Esophagus squamous epithelium (tissue), 5 donors: Measurements from ENCODE around the gene AMPH. TPM values are rescaled to one million over a fixed set of nuclear protein-coding genes. Genes with fewer than 3 reads are reported as not detected.
"Not testable (repeated sequence)": the region's sequence is repeated elsewhere in the genome, so short reads cannot be mapped to it uniquely, and the experiment has no call there.

Experiments
- DNase-seq: peaks from one replicate; lab custom pipeline; 2025; lab: John Stamatoyannopoulos, UW
- H3K27ac ChIP-seq, 4 donors: fragments of 200-600 bp; sonication (generic); one replicate each; pipeline ENCODE4 v1.5.1; 2016 to 2019; ENCODE audit warnings: mild to moderate bottlenecking in 1 of 4
- H3K27me3 ChIP-seq, 4 donors: fragments of 200-600 bp; sonication (generic); 1 replicate in 3 of 4; 2 replicates in 1 of 4; pipeline versions ENCODE4 v1.5.1 to v1.6.0; 2017 to 2021; ENCODE audit warnings: antibody characterized with exemption in 1 of 4
- H3K36me3 ChIP-seq, 3 donors: fragments of 200-600 bp; sonication (generic); one replicate each; pipeline ENCODE4 v1.5.1; 2016 to 2019
- H3K4me1 ChIP-seq, 3 donors: fragments of 200-600 bp; sonication (generic); one replicate each; pipeline ENCODE4 v1.5.1; 2017 to 2019
- H3K4me3 ChIP-seq, 4 donors: fragments of 200-600 bp; sonication (generic); 1 replicate in 3 of 4; 2 replicates in 1 of 4; pipeline ENCODE4 v1.5.1; 2016 to 2019; ENCODE audit warnings: mild to moderate bottlenecking in 2 of 4, moderate library complexity in 1 of 4
- H3K9me3 ChIP-seq, 3 donors: fragments of 200-600 bp; sonication (generic); one replicate each; pipeline ENCODE4 v1.5.1; 2016 to 2019
- CTCF ChIP-seq, 6 experiments: fragments of 450-650 bp in 4 of 6; fragments of 200-600 bp in 2 of 6; sonication (generic) in 2 of 6; IDR thresholded peaks; one replicate each; pipeline ENCODE4 v1.5.1; 2016 to 2019; ENCODE audit warnings: antibody characterized with exemption in 6 of 6, mild to moderate bottlenecking in 4 of 6, moderate library complexity in 4 of 6
- POLR2A ChIP-seq, 4 donors: fragments of 450-650 bp; IDR thresholded peaks; one replicate each; pipeline ENCODE4 v1.6.1; 2017; ENCODE audit warnings: antibody characterized with exemption in 4 of 4, mild to moderate bottlenecking in 4 of 4, moderate library complexity in 3 of 4
- WGBS, 2 donors: methylation state at CpG; one replicate each; pipeline ENCODE4 v1.1.5; 2018; 5-methylcytosine and 5-hydroxymethylcytosine counted together
- intact Hi-C: fragments of 100-400 bp; cut with DNase I; formaldehyde crosslinking; loops from one replicate; pipeline ENCODE4 v1.15.0; 2022
- total RNA-seq, 4 donors: library from RNA; depleted of rRNA; stranded (reverse); fragments of >200 nt; gene quantifications; one replicate each; pipeline ENCODE4 v1.1.0, GENCODE V29; 2016
- donor health status: DM: yes; HTN: yes; CAD: no.

Gene AMPH
- total RNA-seq, 4 donors from 2014 or later, result 0.18 to 2.3 (median 1.7) TPM; not detected in 1

- Histone ChIP-seq H3K36me3 (no peaks in the 10 kb centered on the region), H3K4me3 (no peak overlapping the region), H3K27ac (no peak overlapping the region), H3K27me3 (no peaks in the 10 kb centered on the region), H3K4me1 (no peaks in the 10 kb centered on the region), H3K9me3 (peaks cover 0 to 4% (median 0%) of the 10 kb centered on the region in 3 donors)
- 44 to 50% methylated on average over 2 of the region's 2 CpGs for WGBS, 2 donors
- intact Hi-C loops, result no loop called here
- TF ChIP-seq POLR2A (IDR thresholded peaks at IDR 0.05), result no peak
- TF ChIP-seq CTCF (IDR thresholded peaks at IDR 0.05), result no peak
- no peak for DNase-seq
These were observed 38.4 kb downstream of the AMPH start for GRCh38 chr7:38592737-38593288.

- Histone ChIP-seq H3K27me3 (no peaks in the 10 kb centered on the region), H3K9me3 (no peaks in the 10 kb centered on the region), H3K4me3 (no peak overlapping the region), H3K4me1 (no peaks in the 10 kb centered on the region), H3K27ac (no peak overlapping the region), H3K36me3 (no peaks in the 10 kb centered on the region)
- DNase-seq, result no peak
- TF ChIP-seq POLR2A (IDR thresholded peaks at IDR 0.05) (no peak), CTCF (IDR thresholded peaks at IDR 0.05) (no peak)
- WGBS, 2 donors, result 52 to 59% methylated on average over 6 of the region's 6 CpGs
- intact Hi-C loops, result no loop called here
These were observed 45.4 kb downstream of the AMPH start for GRCh38 chr7:38585572-38586354.

- Histone ChIP-seq H3K27ac (no peak overlapping the region), H3K9me3 (no peaks in the 10 kb centered on the region), H3K36me3 (no peaks in the 10 kb centered on the region), H3K27me3 (no peaks in the 10 kb centered on the region), H3K4me3 (no peak overlapping the region), H3K4me1 (no peaks in the 10 kb centered on the region)
- TF ChIP-seq POLR2A (IDR thresholded peaks at IDR 0.05) (no peak), CTCF (IDR thresholded peaks at IDR 0.05) (no peak)
- 53 to 64% methylated on average over 11 of the region's 11 CpGs for WGBS, 2 donors
- no peak for DNase-seq
- intact Hi-C loops, result no loop called here
These were observed 46.5 kb downstream of the AMPH start for GRCh38 chr7:38584443-38585210.

- no peak for TF ChIP-seq CTCF (IDR thresholded peaks at IDR 0.05)
- TF ChIP-seq POLR2A (IDR thresholded peaks at IDR 0.05), result no peak
- Histone ChIP-seq H3K4me3 (no peak overlapping the region), H3K4me1 (no peaks in the 10 kb centered on the region), H3K27ac (no peak overlapping the region), H3K9me3 (no peaks in the 10 kb centered on the region), H3K36me3 (no peaks in the 10 kb centered on the region), H3K27me3 (no peaks in the 10 kb centered on the region)
- intact Hi-C loops, result no loop called here
- DNase-seq, result no peak
- 64 to 65% methylated on average over 5 of the region's 5 CpGs for WGBS, 2 donors
These were observed 50.7 kb downstream of the AMPH start for GRCh38 chr7:38580485-38580884.

- no peak for DNase-seq
- 38 to 50% methylated on average over 5 of the region's 5 CpGs for WGBS, 2 donors
- TF ChIP-seq POLR2A (IDR thresholded peaks at IDR 0.05) (no peak), CTCF (IDR thresholded peaks at IDR 0.05) (no peak)
- Histone ChIP-seq H3K9me3 (no peaks in the 10 kb centered on the region), H3K4me1 (no peaks in the 10 kb centered on the region), H3K27me3 (no peaks in the 10 kb centered on the region), H3K4me3 (no peak overlapping the region), H3K36me3 (no peaks in the 10 kb centered on the region), H3K27ac (no peak overlapping the region)
- intact Hi-C loops, result no loop called here
These were observed 57.1 kb downstream of the AMPH start for GRCh38 chr7:38574086-38574485.

GRCh38 chr7:38571620-38572019, 59.6 kb downstream of the AMPH start:
- intact Hi-C loops, result not testable (repeated sequence)
- WGBS, 2 donors, result 79% methylated on average over 2 of the region's 2 CpGs

More at GRCh38 chr7:38571620-38572019, 59.6 kb downstream of the AMPH start:
- not testable (repeated sequence) for H3K4me3 ChIP-seq, H3K36me3 ChIP-seq, H3K27ac ChIP-seq, H3K9me3 ChIP-seq, H3K4me1 ChIP-seq, DNase-seq, H3K27me3 ChIP-seq
